ENCODE data around the gene AIDA. TPM values are rescaled to one million over a fixed set of nuclear protein-coding genes. Genes with fewer than 3 reads are reported as not detected.

AIDA gene
- total and polyA plus RNA-seq, 2 experiments from 2014 or later, result 25.7 to 34.4 TPM

DNA sequence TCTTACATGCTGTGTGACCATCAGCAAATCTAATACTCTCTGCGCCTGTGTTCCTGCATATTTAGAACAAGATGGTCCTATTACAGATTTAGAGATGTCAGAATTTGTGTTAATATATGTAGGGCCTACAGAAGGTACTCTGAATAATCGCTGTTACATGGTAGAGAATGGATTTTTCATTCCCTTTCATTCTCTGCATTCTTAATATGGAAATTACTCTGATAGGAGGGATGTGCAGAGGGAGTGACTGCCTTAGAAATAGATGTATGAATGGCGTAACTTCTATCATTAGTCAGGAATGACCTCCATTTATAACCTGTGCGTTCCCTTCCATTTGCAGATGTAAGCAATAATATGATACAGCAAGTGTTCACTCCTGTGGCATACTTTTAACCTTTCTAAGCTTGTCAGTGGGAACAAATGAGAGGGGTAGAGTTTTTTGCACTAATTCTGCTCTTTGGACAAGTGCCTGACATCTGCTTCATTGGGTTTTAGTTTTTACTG lies 48.8 kb downstream of the AIDA start:
- Histone ChIP-seq H3K4me3 (no peak overlapping the region), H3K27me3 (no peaks in the 10 kb centered on the region), H4K20me1 (ENCODE audit: insufficient read depth, poor library complexity, severe bottlenecking) (no peaks in the 10 kb centered on the region), H3K9me2 (replicated peaks; ENCODE audit: insufficient read depth) (no peaks in the 10 kb centered on the region), H3K4me1 (ENCODE audit: insufficient read depth) (no peaks in the 10 kb centered on the region), H3K27ac (no peak overlapping the region), H3K36me3 (replicated peaks; ENCODE audit: insufficient read depth, low read depth) (no peaks in the 10 kb centered on the region), H3K79me2 (no peaks in the 10 kb centered on the region), H3K4me2 (no peak overlapping the region), H2AFZ (no peak overlapping the region), H3K9me3 (ENCODE audit: low read depth) (no peaks in the 10 kb centered on the region)
- 98% methylated on average over 4 of the region's 4 CpGs for WGBS (ENCODE audit: low lambda C conversion rate, missing lambda C conversion rate)
- TF ChIP-seq, protein P1, sequence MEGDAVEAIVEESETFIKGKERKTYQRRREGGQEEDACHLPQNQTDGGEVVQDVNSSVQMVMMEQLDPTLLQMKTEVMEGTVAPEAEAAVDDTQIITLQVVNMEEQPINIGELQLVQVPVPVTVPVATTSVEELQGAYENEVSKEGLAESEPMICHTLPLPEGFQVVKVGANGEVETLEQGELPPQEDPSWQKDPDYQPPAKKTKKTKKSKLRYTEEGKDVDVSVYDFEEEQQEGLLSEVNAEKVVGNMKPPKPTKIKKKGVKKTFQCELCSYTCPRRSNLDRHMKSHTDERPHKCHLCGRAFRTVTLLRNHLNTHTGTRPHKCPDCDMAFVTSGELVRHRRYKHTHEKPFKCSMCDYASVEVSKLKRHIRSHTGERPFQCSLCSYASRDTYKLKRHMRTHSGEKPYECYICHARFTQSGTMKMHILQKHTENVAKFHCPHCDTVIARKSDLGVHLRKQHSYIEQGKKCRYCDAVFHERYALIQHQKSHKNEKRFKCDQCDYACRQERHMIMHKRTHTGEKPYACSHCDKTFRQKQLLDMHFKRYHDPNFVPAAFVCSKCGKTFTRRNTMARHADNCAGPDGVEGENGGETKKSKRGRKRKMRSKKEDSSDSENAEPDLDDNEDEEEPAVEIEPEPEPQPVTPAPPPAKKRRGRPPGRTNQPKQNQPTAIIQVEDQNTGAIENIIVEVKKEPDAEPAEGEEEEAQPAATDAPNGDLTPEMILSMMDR (IDR thresholded peaks at IDR 0.05; ENCODE audit: poor library complexity), result no peak
- TF ChIP-seq EZH2phosphoT487 (IDR thresholded peaks at IDR 0.05; ENCODE audit: low read depth, severe bottlenecking, unreplicated experiment) (no peak), EZH2 (IDR thresholded peaks at IDR 0.05; ENCODE audit: borderline replicate concordance) (no peak)
- DNase-seq (ENCODE audit: low spot score), result no peak

DNA sequence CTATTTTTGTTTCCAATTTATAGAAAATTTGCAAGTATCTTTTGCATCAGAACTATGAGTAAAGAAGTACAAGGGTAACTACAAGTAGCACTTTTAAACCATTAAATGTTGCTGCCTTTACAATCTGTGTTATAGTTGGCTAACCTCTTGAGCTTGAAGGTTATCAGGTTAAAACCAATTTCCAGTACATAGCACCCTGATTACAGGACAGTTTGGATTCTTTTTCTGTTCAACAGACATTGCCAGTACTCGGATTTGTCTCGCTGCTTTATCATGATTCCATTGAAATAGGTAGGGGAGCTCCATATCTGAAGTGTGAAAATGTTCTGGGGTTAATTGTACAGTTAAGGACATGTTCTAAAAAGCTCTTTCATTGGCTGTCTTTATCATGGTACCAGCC lies 54.4 kb downstream of the AIDA start:
- TF ChIP-seq, protein P1 (IDR thresholded peaks at IDR 0.05; ENCODE audit: poor library complexity), result no peak
- TF ChIP-seq EZH2 (IDR thresholded peaks at IDR 0.05; ENCODE audit: borderline replicate concordance) (no peak), EZH2phosphoT487 (IDR thresholded peaks at IDR 0.05; ENCODE audit: low read depth, severe bottlenecking, unreplicated experiment) (no peak)
- H3K79me2 ChIP-seq, result no peaks in the 10 kb centered on the region
- no peaks in the 10 kb centered on the region for H3K9me3 ChIP-seq (ENCODE audit: low read depth)
- H3K4me2 ChIP-seq, result no peak overlapping the region
- 74% methylated on average over 2 of the region's 2 CpGs for WGBS (ENCODE audit: low lambda C conversion rate, missing lambda C conversion rate)
- no peaks in the 10 kb centered on the region for H3K4me1 ChIP-seq (ENCODE audit: insufficient read depth)
- no peak for DNase-seq (ENCODE audit: low spot score)
- H3K36me3 ChIP-seq (replicated peaks; ENCODE audit: insufficient read depth, low read depth), result peaks cover 3% of the 10 kb centered on the region
- no peaks in the 10 kb centered on the region for H3K9me2 ChIP-seq (replicated peaks; ENCODE audit: insufficient read depth)
- no peak overlapping the region for H3K4me3 ChIP-seq
- no peak overlapping the region for H2AFZ ChIP-seq
- no peaks in the 10 kb centered on the region for H4K20me1 ChIP-seq (ENCODE audit: insufficient read depth, poor library complexity, severe bottlenecking)
- H3K27ac ChIP-seq, result no peak overlapping the region
- no peaks in the 10 kb centered on the region for H3K27me3 ChIP-seq

DNA sequence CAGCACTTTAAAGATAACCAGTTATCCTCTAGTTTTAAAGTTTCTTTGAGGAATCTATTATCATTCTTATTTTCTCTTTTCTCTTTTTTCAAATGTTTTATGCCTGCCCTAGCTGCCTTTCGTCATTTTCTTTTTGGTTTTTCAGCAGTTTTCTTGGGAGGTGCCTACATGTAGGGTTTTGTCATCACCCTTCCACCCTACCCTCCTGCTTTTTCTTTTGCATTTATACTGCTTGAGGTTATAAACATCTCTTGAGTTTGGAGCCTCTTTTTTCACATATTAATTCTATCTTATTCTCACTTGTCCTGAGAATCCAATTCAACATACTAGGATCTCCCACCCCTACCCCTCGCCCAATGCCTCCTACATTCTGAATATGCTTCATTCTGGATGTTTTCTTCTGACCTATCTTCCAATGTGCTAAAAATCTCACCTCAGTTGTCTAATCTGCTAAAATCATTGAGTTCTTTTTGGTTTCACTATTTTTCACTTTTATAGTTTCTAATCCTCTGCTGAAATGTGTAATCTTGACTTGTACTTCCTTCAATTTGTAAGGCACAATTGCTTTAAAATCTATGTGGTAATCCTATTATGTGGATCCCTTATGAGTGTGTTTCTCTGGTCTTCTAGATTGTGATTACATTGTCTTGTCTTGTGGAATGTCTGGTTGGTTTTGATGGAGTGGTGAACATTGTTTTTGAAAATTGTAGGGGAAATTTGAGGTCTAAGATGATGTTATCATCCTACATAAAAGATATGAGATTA lies 55.7 kb downstream of the AIDA start:
- whole genome bisulfite sequencing (ENCODE audit: low lambda C conversion rate, missing lambda C conversion rate), result 97% methylated on average over 2 of the region's 2 CpGs
- Histone ChIP-seq H3K4me3 (no peak overlapping the region), H3K9me3 (ENCODE audit: low read depth) (no peaks in the 10 kb centered on the region), H4K20me1 (ENCODE audit: insufficient read depth, poor library complexity, severe bottlenecking) (no peaks in the 10 kb centered on the region), H2AFZ (no peak overlapping the region), H3K79me2 (no peaks in the 10 kb centered on the region), H3K4me1 (ENCODE audit: insufficient read depth) (no peaks in the 10 kb centered on the region), H3K9me2 (replicated peaks; ENCODE audit: insufficient read depth) (no peaks in the 10 kb centered on the region), H3K27me3 (no peaks in the 10 kb centered on the region), H3K4me2 (no peak overlapping the region), H3K27ac (no peak overlapping the region), H3K36me3 (replicated peaks; ENCODE audit: insufficient read depth, low read depth) (peaks cover 6% of the 10 kb centered on the region)
- TF ChIP-seq, protein P1 (IDR thresholded peaks at IDR 0.05; ENCODE audit: poor library complexity), result no peak
- no peak for TF ChIP-seq EZH2phosphoT487 (IDR thresholded peaks at IDR 0.05; ENCODE audit: low read depth, severe bottlenecking, unreplicated experiment)
- TF ChIP-seq EZH2 (IDR thresholded peaks at IDR 0.05; ENCODE audit: borderline replicate concordance), result no peak
- no peak for DNase-seq (ENCODE audit: low spot score)

Measured in hepatocyte (in vitro differentiated cells).